Fibroblast of upper back skin (primary cell): ENCODE results near the gene P2RX3.
"Not testable (repeated sequence)": the region's sequence is repeated elsewhere in the genome, so short reads cannot be mapped to it uniquely, and the experiment has no call there.

Experiments
- DNase-seq: peaks from one replicate; pipeline ENCODE4 v3.0.0-alpha.2; 2013

The P2RX3 gene

DNA sequence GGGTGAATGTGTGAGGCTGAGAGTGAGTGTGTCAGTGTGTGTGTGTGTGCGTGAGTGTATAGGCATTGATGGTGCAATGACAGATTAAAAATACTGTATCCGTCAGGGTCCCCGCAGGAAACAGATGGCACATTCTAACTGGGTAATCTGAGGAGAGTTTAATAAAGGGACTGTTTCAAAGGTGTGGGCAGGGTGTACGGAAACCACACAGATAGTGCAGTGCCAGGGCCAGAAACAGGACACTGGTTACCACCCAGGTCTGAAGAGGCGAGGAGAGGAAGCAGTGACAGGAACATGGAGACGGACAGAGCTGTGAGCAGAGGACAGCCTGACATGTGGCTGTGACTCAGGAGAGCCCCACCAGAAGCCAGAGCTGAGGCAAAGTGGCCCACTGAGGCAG is 16.5 kb downstream of the P2RX3 start:
- DNase-seq = no peak

DNA sequence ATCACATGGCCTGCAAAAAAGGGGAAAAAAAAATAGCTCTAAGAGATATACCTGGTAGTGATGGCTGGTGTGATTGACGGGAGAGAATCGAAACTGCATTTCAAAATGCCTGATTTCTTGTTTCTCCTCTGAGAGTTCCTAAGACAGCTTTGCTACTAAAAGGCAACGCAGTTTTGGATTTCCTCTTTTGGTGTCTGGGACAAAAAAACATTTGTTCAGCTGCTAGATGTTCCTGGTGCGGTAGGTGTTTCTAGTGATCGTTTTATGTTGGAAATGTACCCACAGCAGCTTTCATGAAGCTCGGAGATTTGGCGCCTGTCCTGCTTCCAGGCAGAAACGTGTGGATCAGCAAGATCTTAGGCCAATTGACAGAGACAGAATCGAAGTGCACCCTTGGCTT is 18.1 kb downstream of the P2RX3 start:
- DNase-seq = no peak

- no peak for DNase-seq
Measured at GRCh38 chr11:57357310-57357709, 19.2 kb downstream of the P2RX3 start.

GRCh38 chr11:57357856-57358255 is 19.7 kb downstream of the P2RX3 start:
- DNase-seq = no peak

GRCh38 chr11:57358543-57358961 is 20.4 kb downstream of the P2RX3 start:
- DNase-seq = no peak

DNA sequence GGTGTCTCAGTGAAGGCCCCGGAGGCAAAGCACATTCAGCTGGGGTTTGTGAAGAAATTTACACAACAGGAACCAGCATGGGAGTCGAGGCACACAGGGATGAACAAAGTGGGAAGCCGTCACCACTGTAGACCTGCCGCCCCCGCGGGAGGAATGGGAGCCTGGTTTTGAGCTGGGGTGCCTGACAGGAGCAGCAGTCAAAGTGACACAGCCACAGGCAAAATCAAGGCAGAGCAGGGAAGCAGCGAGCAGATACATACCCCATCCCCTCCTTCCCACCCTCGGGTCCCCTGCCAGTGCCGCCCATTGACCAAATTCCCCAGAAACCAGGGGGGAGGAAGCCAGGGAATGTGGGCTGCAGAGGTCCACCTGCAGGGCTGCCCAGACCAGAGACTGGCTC is 20.8 kb downstream of the P2RX3 start:
- DNase-seq = no peak

- no peak for DNase-seq
Measured at GRCh38 chr11:57359396-57359795, 21.2 kb downstream of the P2RX3 start.

DNA sequence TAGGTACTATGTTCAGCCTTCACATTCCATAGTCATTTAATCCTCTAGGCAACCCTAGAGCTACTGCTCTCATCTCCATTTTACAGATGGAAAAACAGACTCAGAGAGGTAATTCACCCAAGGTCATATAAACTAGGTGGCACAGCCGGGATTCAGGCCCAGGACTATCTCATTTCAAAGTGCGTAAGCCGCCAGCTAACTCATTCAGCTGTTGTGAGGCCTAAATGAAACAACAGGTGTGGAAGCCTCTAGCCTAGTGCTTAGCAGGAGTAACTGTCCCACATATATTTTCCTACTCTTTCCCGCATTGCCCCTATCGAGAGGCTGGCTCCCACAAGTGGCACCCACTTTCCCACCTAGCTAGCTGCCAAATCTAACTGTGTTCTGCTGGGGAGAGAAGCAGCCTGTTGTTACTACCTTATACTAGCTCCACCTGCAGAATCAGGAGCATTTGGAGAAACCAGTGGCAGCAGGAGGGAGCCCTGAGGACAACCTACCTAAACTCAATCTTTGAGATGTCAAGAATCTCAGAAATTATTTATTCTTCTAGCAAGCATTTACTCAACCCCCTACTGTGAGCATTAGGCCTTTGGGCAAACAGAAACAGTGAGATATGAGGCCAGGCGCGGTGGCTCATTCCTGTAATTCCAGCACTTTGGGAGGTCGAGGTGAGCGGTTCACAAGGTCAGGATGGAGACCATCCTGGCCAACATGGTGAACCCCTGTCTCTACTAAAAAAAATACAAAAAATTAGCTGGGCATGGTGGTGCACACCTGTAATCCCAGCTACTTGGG is 21.9 kb downstream of the P2RX3 start:
- no peak for DNase-seq

- no peak for DNase-seq
Measured at GRCh38 chr11:57360991-57361390, 22.8 kb downstream of the P2RX3 start.

DNA sequence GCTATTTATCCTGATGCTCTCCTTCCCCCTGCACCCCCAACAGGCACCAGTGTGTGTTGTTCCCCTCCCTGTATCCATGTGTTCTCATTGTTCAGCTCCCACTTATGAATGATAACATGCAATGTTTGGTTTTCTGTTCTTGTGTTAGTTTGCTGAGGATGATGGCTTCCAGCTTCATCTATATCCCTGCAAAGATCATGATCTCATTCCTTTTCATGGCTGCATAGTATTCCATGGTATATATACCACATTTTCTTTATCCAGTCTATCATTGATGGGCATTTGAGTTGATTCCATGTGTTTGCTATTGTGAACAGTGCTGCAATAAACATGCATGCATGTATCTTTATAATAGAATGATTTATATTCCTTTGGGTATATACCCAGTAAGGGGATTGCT is 23.3 kb downstream of the P2RX3 start:
- DNase-seq = not testable (repeated sequence)

GRCh38 chr11:57361926-57362325 is 23.8 kb downstream of the P2RX3 start:
- no peak for DNase-seq

DNA sequence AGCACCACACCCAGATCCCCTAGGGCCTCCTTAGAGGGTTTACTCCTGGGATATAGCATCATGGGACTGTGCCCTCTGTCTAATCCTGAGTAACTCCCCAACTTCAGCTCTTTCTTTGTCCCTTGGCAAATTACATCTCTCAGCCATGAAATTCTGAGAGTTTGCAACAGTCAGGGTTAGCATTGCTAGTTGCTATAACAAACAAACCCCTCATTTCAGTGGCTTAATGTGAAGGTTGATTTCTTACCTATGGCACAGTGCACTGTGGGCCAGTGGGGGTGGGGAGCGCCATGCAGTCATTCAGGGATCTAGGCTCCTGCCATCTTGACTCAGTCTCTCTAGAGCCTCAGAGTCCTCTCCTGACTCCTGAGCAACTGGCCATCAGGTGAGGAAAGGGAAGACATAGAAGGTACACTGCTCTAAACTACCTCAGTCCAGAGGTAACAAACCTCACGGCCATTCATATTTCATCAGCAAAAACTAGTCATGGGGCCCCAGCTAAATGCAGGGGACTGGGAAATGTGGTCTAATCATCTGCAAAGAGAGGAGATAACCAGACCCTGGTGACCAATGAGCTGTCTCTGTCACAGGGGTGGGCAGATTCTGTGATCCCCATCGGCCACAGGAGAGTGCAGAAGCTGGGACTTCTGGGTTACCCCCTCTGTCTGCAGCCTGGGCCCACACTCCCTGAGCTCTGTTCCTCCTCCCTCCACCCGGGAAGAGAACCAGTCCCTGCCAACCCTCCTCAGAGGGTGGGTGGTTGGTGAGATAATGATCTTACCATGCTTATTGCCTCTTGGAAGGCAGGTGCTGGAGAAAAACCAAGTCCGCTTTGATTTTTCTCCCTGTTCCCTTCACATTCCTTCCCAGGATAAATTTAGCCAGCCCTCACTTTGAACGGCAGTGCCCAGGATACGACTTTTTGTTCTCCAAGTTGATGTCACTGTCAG is 25.3 kb downstream of the P2RX3 start:
- no peak for DNase-seq

- DNase-seq = no peak
Measured at GRCh38 chr11:57364851-57365660, 26.9 kb downstream of the P2RX3 start.

DNA sequence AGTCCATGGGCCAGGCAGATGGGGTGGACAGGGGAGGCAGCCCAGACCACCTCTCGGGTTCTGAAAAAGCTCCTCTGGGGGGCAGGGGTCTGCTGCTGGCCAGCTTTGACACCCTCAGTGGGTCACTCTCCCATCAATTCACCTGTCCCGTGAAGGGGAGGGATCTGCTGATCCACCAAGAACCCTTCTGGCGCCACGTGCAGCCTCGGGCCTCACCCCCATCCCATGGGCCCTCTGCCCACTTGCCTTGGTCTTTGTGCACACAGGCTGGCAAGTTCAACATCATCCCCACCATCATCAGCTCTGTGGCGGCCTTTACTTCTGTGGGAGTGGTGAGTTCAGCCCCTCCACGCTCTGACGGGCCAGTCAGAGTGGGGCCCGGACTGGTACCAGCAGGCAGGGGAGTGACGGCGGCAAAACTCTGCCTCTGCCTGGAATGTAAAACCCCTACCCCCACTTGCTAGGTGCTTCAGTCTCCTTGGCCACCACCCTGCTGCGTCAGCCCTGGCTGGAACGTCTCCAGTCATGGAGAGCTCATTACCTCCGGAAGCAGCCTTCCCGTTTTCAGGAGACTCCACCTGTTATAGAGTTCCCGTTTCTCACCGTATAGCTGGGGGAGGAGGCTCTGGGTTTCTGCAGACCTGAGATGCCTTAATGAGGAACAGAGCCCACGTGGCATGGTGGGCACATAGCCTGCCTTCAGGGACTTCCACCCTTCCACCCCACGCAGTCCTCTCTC is 30.1 kb downstream of the P2RX3 start:
- DNase-seq = no peak

- DNase-seq = no peak
Measured at GRCh38 chr11:57368845-57369232, 30.7 kb downstream of the P2RX3 start.

GRCh38 chr11:57370251-57370650 is 32.1 kb downstream of the P2RX3 start:
- no peak for DNase-seq

GRCh38 chr11:57370941-57371340 is 32.8 kb downstream of the P2RX3 start:
- no peak for DNase-seq

DNA sequence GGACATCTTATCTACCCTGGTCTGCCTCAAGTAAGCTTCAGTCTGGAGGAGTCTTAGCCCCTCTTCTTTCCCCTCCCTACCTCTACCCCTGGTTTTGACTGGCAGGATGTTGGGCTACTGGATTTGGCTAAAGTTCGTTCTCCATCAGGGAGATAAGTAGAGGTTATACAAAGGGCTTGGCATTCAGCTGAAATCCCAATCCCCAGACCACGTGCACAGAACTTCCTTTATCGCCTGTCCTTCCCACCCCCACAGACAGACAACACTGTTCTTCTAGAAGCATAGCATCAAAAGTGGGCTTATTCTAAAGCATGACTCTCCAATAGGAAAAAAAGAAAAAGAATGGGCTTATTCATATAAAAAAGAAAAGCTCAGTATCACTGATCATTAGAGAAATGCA is 35.0 kb downstream of the P2RX3 start:
- no peak for DNase-seq

GRCh38 chr11:57374966-57375365 is 36.8 kb downstream of the P2RX3 start:
- DNase-seq = no peak

GRCh38 chr11:57375490-57375889 is 37.3 kb downstream of the P2RX3 start:
- no peak for DNase-seq

GRCh38 chr11:57376095-57377090 is 38.2 kb downstream of the P2RX3 start:
- DNase-seq = no peak
